BLaER1 (cell line): ENCODE results near the gene MAN2A1.

Source experiments
- H3K27ac ChIP-seq: shearing (Covaris generic); formaldehyde crosslinking; 2 replicates; pipeline ENCODE4 v1.8.1; 2022
- H3K27me3 ChIP-seq: shearing (Covaris generic); formaldehyde crosslinking; 2 replicates; pipeline ENCODE4 v1.8.1; 2022
- H3K36me3 ChIP-seq: shearing (Covaris generic); formaldehyde crosslinking; 2 replicates; pipeline ENCODE4 v1.8.1; 2022
- H3K4me1 ChIP-seq: shearing (Covaris generic); formaldehyde crosslinking; 2 replicates; pipeline ENCODE4 v1.8.1; 2022
- H3K4me2 ChIP-seq: shearing (Covaris generic); formaldehyde crosslinking; 2 replicates; pipeline ENCODE4 v1.8.1; 2022
- H3K4me3 ChIP-seq: shearing (Covaris generic); formaldehyde crosslinking; 2 replicates; pipeline ENCODE4 v1.8.1; 2022
- H3K9ac ChIP-seq: shearing (Covaris generic); formaldehyde crosslinking; 2 replicates; pipeline ENCODE4 v1.8.1; 2022
- H3K9me3 ChIP-seq: shearing (Covaris generic); formaldehyde crosslinking; 2 replicates; pipeline ENCODE4 v1.8.1; 2022
- H4K20me1 ChIP-seq: shearing (Covaris generic); formaldehyde crosslinking; 2 replicates; pipeline ENCODE4 v1.8.1; 2022
- Cebpa-rat ChIP-seq: shearing (Covaris generic); IDR thresholded peaks from 2 replicates; pipeline ENCODE4 v1.8.1; 2022

Gene MAN2A1

DNA sequence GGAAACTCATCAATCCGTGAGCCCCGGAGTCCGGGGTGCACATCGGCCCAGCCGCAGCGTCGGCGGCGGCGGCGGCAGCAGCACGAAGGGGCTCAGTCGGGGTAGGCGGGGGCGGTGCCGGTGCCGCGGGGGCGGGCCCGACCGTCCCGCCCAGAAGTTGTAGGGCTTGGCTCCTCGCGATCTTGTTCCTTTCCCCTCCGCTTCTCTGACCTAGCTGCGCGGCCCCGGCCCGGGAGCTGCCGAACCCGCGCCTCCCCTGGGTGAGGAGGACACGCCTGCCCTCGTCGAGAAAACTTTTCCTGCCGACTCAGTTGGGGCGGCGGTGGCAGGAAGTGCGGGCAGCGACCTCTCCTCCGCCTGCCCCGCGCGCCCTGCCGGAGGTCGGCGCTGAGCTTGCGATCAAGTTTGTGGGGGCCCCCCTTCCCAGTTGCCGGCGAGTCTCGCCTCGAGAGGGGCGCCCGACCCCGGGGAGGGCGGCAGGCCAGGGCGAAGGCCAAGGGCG is at the start of gene MAN2A1:
MAN2A1 (plus strand) TSS at position 188 of the 502 bp plus-strand sequence. CDS start 491 bp downstream, outside the sequence.
- H3K27me3 ChIP-seq: no peaks in the 10 kb centered on the region
- H4K20me1 ChIP-seq: peaks cover 37% of the 10 kb centered on the region
- TF ChIP-seq Cebpa-rat: no peak
- peak within 1 kb of the TSS; percentile 80 for H3K4me2 ChIP-seq
- H3K27ac ChIP-seq: peak within 1 kb of the TSS; percentile 92
- peaks cover 42% of the 10 kb centered on the region for H3K4me1 ChIP-seq
- H3K4me3 ChIP-seq: peak within 1 kb of the TSS; percentile 98
- 0 out of 2 replicates have a peak, but pooled peaks cover 3% of the 10 kb centered on the region for H3K36me3 ChIP-seq
- peak within 1 kb of the TSS; percentile 94 for H3K9ac ChIP-seq
- no peaks in the 10 kb centered on the region for H3K9me3 ChIP-seq

DNA sequence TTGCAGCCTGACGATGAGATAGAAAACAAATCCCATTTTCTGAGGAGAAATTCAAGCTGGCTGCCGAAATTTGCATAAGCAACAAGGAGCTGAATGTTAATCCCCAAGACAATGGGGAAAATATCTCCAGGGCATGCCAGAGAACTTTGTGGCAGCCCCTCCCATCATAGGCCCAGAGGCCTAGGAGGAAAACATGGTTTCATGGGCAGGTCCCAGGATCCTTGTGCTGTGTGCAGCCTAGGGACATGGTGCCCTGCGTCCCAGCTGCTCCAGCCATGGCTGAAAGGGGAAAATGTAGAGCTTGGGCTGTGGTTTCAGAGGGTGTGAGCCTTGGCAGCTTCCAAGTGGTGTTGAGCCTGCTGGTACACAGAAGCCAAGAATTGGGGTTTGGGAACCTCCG is 48.8 kb upstream of the MAN2A1 start:
- no peaks in the 10 kb centered on the region for H3K4me1 ChIP-seq
- no peak for TF ChIP-seq Cebpa-rat

GRCh38 chr5:109643791-109644350 is 45.9 kb upstream of the MAN2A1 start:
- Histone ChIP-seq H3K36me3 (no peaks in the 10 kb centered on the region), H3K4me3 (no peak overlapping the region), H4K20me1 (no peaks in the 10 kb centered on the region), H3K27me3 (no peaks in the 10 kb centered on the region), H3K4me1 (no peaks in the 10 kb centered on the region), H3K4me2 (no peak overlapping the region), H3K9me3 (no peaks in the 10 kb centered on the region), H3K27ac (no peak overlapping the region), H3K9ac (no peak overlapping the region)
- TF ChIP-seq Cebpa-rat: no peak

More for the DNA sequence above, 48.8 kb upstream of the MAN2A1 start:
- Histone ChIP-seq H3K9ac (no peak overlapping the region), H4K20me1 (no peaks in the 10 kb centered on the region), H3K27ac (no peak overlapping the region), H3K36me3 (no peaks in the 10 kb centered on the region), H3K4me2 (no peak overlapping the region), H3K4me3 (no peak overlapping the region), H3K27me3 (no peaks in the 10 kb centered on the region), H3K9me3 (no peaks in the 10 kb centered on the region)

GRCh38 chr5:109644829-109645228 is 44.9 kb upstream of the MAN2A1 start:
- Histone ChIP-seq H3K4me3 (no peak overlapping the region), H4K20me1 (no peaks in the 10 kb centered on the region), H3K4me1 (no peaks in the 10 kb centered on the region), H3K27ac (no peak overlapping the region), H3K9me3 (no peaks in the 10 kb centered on the region), H3K27me3 (no peaks in the 10 kb centered on the region), H3K36me3 (no peaks in the 10 kb centered on the region), H3K9ac (no peak overlapping the region), H3K4me2 (no peak overlapping the region)
- no peak for TF ChIP-seq Cebpa-rat

GRCh38 chr5:109645707-109646192 is 44.0 kb upstream of the MAN2A1 start:
- Histone ChIP-seq H3K27ac (no peak overlapping the region), H3K4me1 (no peaks in the 10 kb centered on the region), H3K4me3 (no peak overlapping the region), H3K36me3 (no peaks in the 10 kb centered on the region), H3K9ac (no peak overlapping the region), H4K20me1 (no peaks in the 10 kb centered on the region), H3K4me2 (no peak overlapping the region), H3K27me3 (no peaks in the 10 kb centered on the region), H3K9me3 (no peaks in the 10 kb centered on the region)
- TF ChIP-seq Cebpa-rat: no peak

DNA sequence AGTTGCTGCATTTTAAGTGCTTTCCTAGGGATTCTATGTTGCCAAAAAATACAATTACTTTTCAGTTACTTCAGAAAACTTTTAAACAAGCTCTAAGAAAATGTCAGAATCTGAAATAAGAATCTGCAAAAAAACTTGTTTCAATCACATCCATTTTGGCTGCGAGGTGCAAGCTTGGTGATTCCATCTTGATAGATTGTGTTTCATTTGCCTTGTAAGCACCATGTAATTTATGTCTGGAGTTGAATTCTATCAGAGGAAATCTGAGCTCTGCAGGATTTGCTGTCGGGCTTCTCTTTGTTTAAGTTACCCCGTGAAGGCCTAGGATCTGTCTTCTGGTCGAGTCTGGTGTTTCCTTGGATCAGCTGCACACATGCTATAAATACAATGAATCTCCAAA is 40.4 kb upstream of the MAN2A1 start:
- Histone ChIP-seq H3K9me3 (no peaks in the 10 kb centered on the region), H3K4me3 (no peak overlapping the region), H3K27me3 (no peaks in the 10 kb centered on the region), H3K4me2 (no peak overlapping the region), H3K36me3 (no peaks in the 10 kb centered on the region), H3K9ac (no peak overlapping the region), H3K27ac (no peak overlapping the region), H4K20me1 (no peaks in the 10 kb centered on the region), H3K4me1 (no peaks in the 10 kb centered on the region)
- TF ChIP-seq Cebpa-rat: no peak

DNA sequence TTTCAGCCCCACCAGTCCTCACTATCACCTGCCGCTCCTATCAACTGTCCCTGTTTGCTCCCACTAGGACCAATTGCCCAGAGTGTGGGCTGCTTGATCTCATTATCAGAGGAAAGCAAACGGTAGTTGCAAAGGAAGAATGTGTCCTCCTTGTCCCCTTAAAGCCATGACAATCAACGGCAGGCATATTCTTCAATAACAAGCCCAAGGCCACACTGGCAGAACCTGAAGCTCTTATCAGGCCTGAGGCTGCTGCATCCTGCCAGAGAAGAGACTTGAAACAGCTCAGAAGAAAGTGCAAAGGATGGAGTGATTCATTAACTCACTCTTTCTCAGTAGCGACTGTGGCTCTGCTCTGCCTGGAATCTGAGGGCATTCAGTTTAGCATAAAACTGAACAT is 39.2 kb upstream of the MAN2A1 start:
- Histone ChIP-seq H3K27ac (no peak overlapping the region), H3K27me3 (no peaks in the 10 kb centered on the region), H3K36me3 (no peaks in the 10 kb centered on the region), H3K4me1 (peaks cover 8% of the 10 kb centered on the region), H3K4me2 (no peak overlapping the region), H4K20me1 (no peaks in the 10 kb centered on the region), H3K9ac (no peak overlapping the region), H3K4me3 (no peak overlapping the region), H3K9me3 (no peaks in the 10 kb centered on the region)
- no peak for TF ChIP-seq Cebpa-rat

- no peaks in the 10 kb centered on the region for H4K20me1 ChIP-seq
- H3K4me3 ChIP-seq: no peak overlapping the region
- H3K9me3 ChIP-seq: no peaks in the 10 kb centered on the region
- no peak for TF ChIP-seq Cebpa-rat
- no peak overlapping the region for H3K27ac ChIP-seq
- peaks cover 24% of the 10 kb centered on the region for H3K4me1 ChIP-seq
- H3K36me3 ChIP-seq: no peaks in the 10 kb centered on the region
- no peak overlapping the region for H3K9ac ChIP-seq
- H3K4me2 ChIP-seq: no peak overlapping the region
- H3K27me3 ChIP-seq: no peaks in the 10 kb centered on the region
Observed at GRCh38 chr5:109652096-109652495, 37.6 kb upstream of the MAN2A1 start.

- no peaks in the 10 kb centered on the region for H3K36me3 ChIP-seq
- no peak for TF ChIP-seq Cebpa-rat
Observed at GRCh38 chr5:109653042-109653441, 36.7 kb upstream of the MAN2A1 start.

DNA sequence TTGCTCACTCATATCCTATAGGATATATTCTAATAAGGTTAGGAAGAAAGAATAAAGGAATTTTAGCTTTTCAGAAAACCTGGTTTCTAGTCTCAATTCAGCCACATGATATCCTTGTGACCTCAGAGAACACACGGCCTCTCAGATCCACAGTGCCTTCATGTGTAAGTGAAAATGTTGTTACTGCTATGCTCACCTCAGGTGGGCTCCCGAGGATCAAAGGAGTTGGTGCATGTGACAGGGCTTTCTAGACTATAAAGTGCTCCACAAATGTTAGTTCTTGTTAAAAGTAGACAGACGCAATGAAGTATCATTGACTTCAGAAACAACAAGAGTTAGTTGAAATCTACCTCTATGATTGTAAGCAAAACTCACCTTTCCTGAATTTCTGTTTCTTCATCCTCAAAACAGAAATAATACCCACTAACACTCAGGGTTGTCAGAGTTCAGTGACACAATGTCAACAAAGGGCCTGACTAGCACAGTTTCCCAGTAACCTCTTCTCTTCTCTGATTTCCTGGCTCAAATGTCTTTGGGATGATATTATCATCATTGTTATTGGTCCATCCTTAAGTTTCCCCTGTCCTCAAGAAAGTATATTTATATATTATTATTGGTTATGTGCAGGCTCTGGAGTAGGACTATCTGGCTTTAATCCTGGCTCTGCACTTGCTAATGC is 36.0 kb upstream of the MAN2A1 start:
- Histone ChIP-seq H3K27ac (no peak overlapping the region), H3K27me3 (no peaks in the 10 kb centered on the region), H4K20me1 (no peaks in the 10 kb centered on the region), H3K9ac (no peak overlapping the region), H3K36me3 (no peaks in the 10 kb centered on the region), H3K4me1 (peaks cover 35% of the 10 kb centered on the region), H3K9me3 (no peaks in the 10 kb centered on the region), H3K4me2 (no peak overlapping the region), H3K4me3 (no peak overlapping the region)
- no peak for TF ChIP-seq Cebpa-rat

More at GRCh38 chr5:109653042-109653441, 36.7 kb upstream of the MAN2A1 start:
- Histone ChIP-seq H4K20me1 (no peaks in the 10 kb centered on the region), H3K27me3 (no peaks in the 10 kb centered on the region), H3K4me2 (no peak overlapping the region), H3K27ac (no peak overlapping the region), H3K4me3 (no peak overlapping the region), H3K9ac (no peak overlapping the region), H3K9me3 (no peaks in the 10 kb centered on the region), H3K4me1 (peaks cover 34% of the 10 kb centered on the region)
